ENCODE measurements around the gene MIEF2.

The MIEF2 gene

GRCh38 chr17:18246109-18246725 lies 14.2 kb upstream of the MIEF2 start:
- CTCF ChIA-PET, result no interaction called here
- Mint-ChIP-seq H3K4me1 (peaks cover 5% of the 10 kb centered on the region), H3K27me3 (no peaks in the 10 kb centered on the region), H3K36me3 (peaks cover 31% of the 10 kb centered on the region), H3K9me3 (no peaks in the 10 kb centered on the region), H3K4me3 (no peak overlapping the region), H3K27ac (no peak overlapping the region)
- no peak for DNase-seq

DNA sequence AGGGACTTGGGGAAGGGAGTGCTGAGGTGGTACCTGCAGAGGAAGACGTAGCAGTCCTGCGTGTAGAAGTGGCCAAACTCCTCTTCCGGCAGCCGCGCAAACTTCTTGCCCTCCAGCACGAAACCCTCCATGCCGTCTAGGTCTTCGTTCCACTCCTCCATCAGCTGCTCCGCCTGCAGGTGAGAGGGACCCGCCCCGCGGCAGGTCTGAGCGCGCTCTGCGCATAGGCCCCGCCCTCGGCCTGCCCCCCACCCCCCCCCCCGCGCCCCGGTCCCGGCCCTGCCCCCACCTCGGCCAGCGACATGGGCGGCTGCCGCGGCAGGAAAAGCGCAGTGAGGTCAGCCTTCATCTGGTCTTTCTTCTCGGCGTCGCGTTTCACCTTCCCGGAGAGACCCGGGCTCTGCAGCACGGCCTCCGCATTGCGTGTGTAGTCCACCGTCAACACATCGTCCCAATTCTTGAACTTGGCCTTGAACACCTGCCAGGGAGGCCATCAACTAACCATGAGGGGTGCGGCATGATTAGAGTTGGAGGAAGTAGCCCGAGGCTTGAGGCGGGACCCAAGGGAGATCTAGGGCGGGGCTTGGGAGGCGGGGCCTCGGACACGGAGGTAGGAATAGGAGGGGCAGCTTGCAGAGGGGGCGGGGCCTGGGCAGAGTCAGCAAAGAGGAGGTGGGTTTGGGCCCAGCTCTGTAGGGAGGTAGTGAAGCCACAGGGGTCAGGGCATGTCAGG lies 13.4 kb upstream of the MIEF2 start:
- no peak overlapping the region for H3K4me3 Mint-ChIP-seq
- H3K4me1 Mint-ChIP-seq, result peaks cover 5% of the 10 kb centered on the region
- DNase-seq, result peak; percentile 56
- peaks cover 36% of the 10 kb centered on the region for H3K36me3 Mint-ChIP-seq
- H3K27ac Mint-ChIP-seq, result no peak overlapping the region
- no peaks in the 10 kb centered on the region for H3K27me3 Mint-ChIP-seq
- no peaks in the 10 kb centered on the region for H3K9me3 Mint-ChIP-seq
- CTCF ChIA-PET, result interaction anchor here (1.1 to 1.6 kb wide), 2 partner anchors 9 to 14 kb away, joined by 4 to 5 read pairs; no protein-coding TSS in a partner anchor

DNA sequence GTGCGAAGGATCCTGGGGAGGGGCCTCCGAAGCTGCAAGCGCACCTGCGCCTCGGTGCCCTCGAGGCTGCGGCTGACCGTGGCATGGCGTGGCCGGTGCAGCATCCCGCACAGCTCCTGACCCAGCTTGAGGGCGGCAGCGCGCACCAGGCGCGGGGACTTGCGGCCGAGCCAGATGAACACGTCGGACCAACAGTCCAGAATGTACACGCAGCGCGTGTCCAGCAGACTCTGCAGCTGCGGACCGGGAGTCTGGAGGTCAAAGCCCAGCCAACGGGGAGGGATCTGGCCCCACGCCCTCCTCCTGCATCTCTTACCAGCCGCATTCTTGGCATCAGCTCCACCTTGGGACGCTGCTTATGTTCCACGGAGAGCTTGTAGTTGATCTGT lies 12.9 kb upstream of the MIEF2 start:
- Mint-ChIP-seq H3K9me3 (no peaks in the 10 kb centered on the region), H3K27ac (no peak overlapping the region), H3K36me3 (peaks cover 38% of the 10 kb centered on the region), H3K4me3 (no peak overlapping the region), H3K27me3 (no peaks in the 10 kb centered on the region), H3K4me1 (peaks cover 5% of the 10 kb centered on the region)
- CTCF ChIA-PET, result interaction anchor here (1.1 to 1.6 kb wide), 2 partner anchors 10 to 15 kb away, joined by 4 to 5 read pairs; no protein-coding TSS in a partner anchor
- no peak for DNase-seq

GRCh38 chr17:18248300-18248731 lies 12.1 kb upstream of the MIEF2 start:
- Mint-ChIP-seq H3K9me3 (no peaks in the 10 kb centered on the region), H3K27me3 (no peaks in the 10 kb centered on the region), H3K4me1 (peaks cover 5% of the 10 kb centered on the region), H3K36me3 (peaks cover 41% of the 10 kb centered on the region), H3K27ac (peak overlapping the region; percentile 20), H3K4me3 (no peak overlapping the region)
- CTCF ChIA-PET, result interaction anchor here (0.8 to 1.7 kb wide), 4 partner anchors 8 to 72 kb away, joined by 3 to 6 read pairs (median 4); no protein-coding TSS in a partner anchor
- DNase-seq, result peak; percentile 81

DNA sequence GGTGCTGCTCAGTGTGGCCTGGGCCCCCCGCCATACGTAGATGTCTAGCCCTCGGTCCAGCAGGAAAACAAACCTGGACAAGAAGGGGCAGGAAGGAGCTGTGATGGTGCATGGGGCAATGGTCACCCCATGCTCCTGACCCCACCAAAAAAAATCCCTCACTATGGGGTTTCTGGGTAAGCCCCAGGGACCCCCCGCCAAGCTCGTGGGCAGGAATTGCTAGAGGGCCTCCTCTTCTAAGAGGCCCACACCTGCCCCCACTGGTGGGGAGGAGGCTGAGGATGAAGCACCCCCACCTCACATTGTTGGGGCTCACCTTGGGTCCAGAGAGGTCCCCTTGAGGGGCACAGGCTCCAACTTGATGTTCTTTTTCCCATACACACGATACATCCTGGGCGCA lies 11.7 kb upstream of the MIEF2 start:
- no peak for DNase-seq
- CTCF ChIA-PET, result interaction anchor here (0.6 to 1.7 kb wide), 5 partner anchors 8 to 164 kb away, joined by 3 to 6 read pairs (median 4); no protein-coding TSS in a partner anchor
- H3K27me3 Mint-ChIP-seq, result no peaks in the 10 kb centered on the region
- peak overlapping the region; percentile 20 for H3K27ac Mint-ChIP-seq
- peaks cover 44% of the 10 kb centered on the region for H3K36me3 Mint-ChIP-seq
- no peak overlapping the region for H3K4me3 Mint-ChIP-seq
- no peaks in the 10 kb centered on the region for H3K9me3 Mint-ChIP-seq
- peaks cover 5% of the 10 kb centered on the region for H3K4me1 Mint-ChIP-seq

DNA sequence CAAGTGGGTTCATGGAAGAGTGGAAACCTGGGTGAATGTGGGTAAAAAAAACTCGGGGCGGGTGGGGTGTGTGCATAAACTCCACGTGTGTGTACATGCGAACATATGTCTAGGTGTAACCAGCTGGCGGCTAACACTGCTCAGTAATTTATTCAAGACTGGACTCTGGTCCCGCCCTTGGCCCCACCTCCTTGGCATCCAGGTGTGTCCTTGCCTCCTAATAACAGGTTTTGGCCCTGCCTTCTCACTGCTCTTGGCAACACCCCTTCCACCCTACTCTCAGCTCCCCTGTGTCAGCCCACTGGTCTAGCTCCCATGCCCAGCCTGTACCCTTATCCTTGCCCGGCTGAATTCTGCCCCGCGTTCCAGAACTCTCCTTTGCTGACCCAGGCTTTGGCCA lies 10.2 kb upstream of the MIEF2 start:
- Mint-ChIP-seq H3K27me3 (no peaks in the 10 kb centered on the region), H3K4me3 (no peak overlapping the region), H3K27ac (no peak overlapping the region), H3K9me3 (no peaks in the 10 kb centered on the region), H3K4me1 (peaks cover 5% of the 10 kb centered on the region), H3K36me3 (peaks cover 52% of the 10 kb centered on the region)
- DNase-seq, result no peak
- CTCF ChIA-PET, result no interaction called here

GRCh38 chr17:18250708-18251107 lies 9.8 kb upstream of the MIEF2 start:
- H3K27ac Mint-ChIP-seq, result no peak overlapping the region
- peaks cover 49% of the 10 kb centered on the region for H3K36me3 Mint-ChIP-seq
- no peak overlapping the region for H3K4me3 Mint-ChIP-seq
- CTCF ChIA-PET, result no interaction called here
- H3K27me3 Mint-ChIP-seq, result no peaks in the 10 kb centered on the region
- H3K9me3 Mint-ChIP-seq, result no peaks in the 10 kb centered on the region
- peaks cover 5% of the 10 kb centered on the region for H3K4me1 Mint-ChIP-seq
- DNase-seq, result no peak

GRCh38 chr17:18251204-18251603 lies 9.3 kb upstream of the MIEF2 start:
- H3K4me3 Mint-ChIP-seq, result no peak overlapping the region
- H3K9me3 Mint-ChIP-seq, result no peaks in the 10 kb centered on the region
- H3K36me3 Mint-ChIP-seq, result peaks cover 49% of the 10 kb centered on the region
- no peak for DNase-seq
- H3K27me3 Mint-ChIP-seq, result no peaks in the 10 kb centered on the region
- no peak overlapping the region for H3K27ac Mint-ChIP-seq
- H3K4me1 Mint-ChIP-seq, result peaks cover 9% of the 10 kb centered on the region
- CTCF ChIA-PET, result no interaction called here

DNA sequence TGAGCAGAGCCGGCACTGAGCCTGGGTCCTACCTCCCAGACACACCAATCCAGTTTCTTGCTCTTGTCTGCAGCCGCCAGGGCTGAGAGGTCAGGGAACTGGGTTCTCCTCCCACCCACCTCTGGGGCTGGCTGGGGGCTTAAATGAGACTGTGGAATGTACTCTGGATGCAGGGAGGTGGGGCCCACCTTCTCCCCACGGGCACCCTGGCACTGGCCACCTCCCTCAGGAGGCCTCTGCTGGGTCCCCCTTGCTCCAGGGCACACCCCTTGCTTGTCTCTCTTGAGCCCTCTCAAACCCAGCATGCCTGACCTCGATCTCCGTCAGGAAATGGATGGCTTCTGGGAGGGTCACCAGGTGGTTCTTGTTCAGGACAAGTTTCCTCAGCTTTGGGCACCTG lies 8.3 kb upstream of the MIEF2 start:
- no peak overlapping the region for H3K4me3 Mint-ChIP-seq
- no peak overlapping the region for H3K27ac Mint-ChIP-seq
- H3K9me3 Mint-ChIP-seq, result no peaks in the 10 kb centered on the region
- peaks cover 17% of the 10 kb centered on the region for H3K4me1 Mint-ChIP-seq
- peaks cover 47% of the 10 kb centered on the region for H3K36me3 Mint-ChIP-seq
- DNase-seq, result no peak
- CTCF ChIA-PET, result no interaction called here
- no peaks in the 10 kb centered on the region for H3K27me3 Mint-ChIP-seq

- H3K27me3 Mint-ChIP-seq, result no peaks in the 10 kb centered on the region
- CTCF ChIA-PET, result no interaction called here
- H3K4me1 Mint-ChIP-seq, result peaks cover 19% of the 10 kb centered on the region
- H3K4me3 Mint-ChIP-seq, result no peak overlapping the region
- no peaks in the 10 kb centered on the region for H3K9me3 Mint-ChIP-seq
- DNase-seq, result no peak
- peaks cover 44% of the 10 kb centered on the region for H3K36me3 Mint-ChIP-seq
- no peak overlapping the region for H3K27ac Mint-ChIP-seq
Observed at GRCh38 chr17:18253187-18253884, 7.1 kb upstream of the MIEF2 start.

DNA sequence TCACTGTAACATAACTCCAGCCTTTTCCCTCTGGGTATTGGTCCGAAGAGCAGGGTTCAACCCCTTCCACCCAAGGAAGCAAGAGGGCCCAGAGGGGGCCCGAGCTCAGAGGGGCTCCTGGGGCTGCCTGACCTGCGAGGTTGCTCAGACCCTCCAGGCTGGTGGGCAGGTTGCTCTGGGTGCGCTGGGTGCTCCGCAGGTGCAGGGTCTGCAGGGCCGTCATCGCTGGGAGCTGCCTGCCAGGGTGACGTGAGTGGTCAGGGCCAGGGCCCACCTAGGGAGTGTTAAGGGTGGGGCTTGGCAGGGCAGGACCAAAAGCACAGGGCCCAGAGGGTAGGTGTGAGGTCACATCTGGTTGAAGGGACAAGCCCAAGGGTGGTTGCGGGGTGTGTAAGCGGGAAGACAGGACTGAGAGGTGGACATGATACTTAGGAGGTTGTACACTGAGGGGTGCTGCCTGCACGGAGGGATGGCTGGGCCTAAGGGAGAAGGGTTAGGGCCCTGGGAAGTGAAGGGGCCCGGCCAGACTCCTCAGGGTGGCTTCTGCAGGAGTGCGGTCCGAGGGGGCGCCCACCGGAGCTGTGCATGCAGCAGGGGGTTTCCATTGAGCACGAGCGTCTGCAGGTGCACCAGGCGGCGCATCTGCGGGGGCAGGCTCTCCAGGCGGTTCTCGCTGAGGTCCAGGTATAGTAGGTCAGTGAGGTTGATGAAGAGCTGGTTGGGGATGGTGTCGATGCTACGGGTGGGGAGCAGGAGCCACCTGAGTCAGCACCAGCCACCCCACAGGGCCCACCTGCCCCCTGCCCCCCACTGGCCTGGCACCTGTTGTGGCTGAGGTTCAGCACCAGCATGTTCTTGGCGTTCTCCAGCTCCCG lies 6.3 kb upstream of the MIEF2 start:
- H3K27ac Mint-ChIP-seq, result no peak overlapping the region
- peaks cover 23% of the 10 kb centered on the region for H3K4me1 Mint-ChIP-seq
- CTCF ChIA-PET, result no interaction called here
- peaks cover 40% of the 10 kb centered on the region for H3K36me3 Mint-ChIP-seq
- no peak overlapping the region for H3K4me3 Mint-ChIP-seq
- H3K9me3 Mint-ChIP-seq, result no peaks in the 10 kb centered on the region
- H3K27me3 Mint-ChIP-seq, result no peaks in the 10 kb centered on the region
- DNase-seq, result no peak

DNA sequence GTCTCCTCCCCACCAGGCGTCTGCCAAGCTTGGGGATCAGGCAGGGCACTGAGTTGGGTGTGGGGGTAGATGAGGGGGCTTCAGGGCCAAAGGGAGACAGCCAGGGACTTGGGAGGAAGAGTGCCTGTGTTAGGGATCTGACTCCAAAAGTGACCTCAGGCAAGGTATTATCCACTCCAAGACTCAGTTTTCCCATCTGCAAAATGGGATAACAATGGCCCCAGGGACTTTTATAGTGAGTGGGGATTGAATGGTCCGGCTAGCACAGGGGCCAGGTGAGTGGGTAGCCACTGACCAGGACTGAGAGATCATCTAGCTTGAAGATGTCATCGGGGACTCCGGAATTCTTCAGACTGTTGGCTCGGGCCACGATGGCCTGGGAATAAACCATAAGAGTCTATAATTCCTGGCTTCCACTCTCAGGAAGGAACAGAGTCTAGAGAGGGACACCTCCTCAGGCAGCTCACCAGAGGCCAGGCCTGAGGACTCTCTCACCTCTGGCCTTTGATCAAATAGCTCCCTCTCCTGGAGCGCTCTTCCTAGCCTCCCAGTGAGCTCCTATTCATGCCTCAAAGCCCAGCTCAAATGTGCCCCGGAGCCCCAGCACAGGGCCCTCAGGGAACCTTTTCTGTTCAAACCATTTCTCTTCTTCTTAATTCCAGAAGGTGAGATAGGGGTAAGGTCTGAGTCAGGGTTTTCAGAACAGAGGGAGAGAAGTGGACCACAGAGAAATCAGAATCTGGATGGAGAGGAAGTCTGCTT lies 5.4 kb upstream of the MIEF2 start:
- no peak overlapping the region for H3K4me3 Mint-ChIP-seq
- H3K36me3 Mint-ChIP-seq, result peaks cover 40% of the 10 kb centered on the region
- DNase-seq, result no peak
- peaks cover 29% of the 10 kb centered on the region for H3K4me1 Mint-ChIP-seq
- no peaks in the 10 kb centered on the region for H3K9me3 Mint-ChIP-seq
- CTCF ChIA-PET, result no interaction called here
- H3K27me3 Mint-ChIP-seq, result no peaks in the 10 kb centered on the region
- H3K27ac Mint-ChIP-seq, result no peak overlapping the region

DNA sequence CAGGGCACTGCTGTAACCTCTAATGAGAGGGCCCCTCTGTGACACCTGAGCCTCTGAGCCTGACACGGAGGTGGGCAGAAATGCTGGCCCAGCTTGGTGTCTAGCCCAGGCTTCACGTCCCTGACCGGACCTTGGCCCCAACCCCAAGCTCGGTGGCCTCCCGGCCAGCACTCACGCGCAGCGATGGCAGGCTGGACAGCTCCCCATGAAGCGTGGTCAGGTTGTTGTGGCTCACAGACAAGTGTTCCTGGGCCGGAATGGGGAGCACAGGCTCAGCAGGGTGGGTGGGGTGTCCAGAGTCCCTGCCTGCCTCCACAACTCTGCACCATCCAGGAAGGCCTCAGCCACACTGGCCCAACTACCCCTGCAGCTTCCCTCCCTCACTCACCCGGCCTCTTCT lies 4.1 kb upstream of the MIEF2 start:
- DNase-seq, result no peak
- H3K27ac Mint-ChIP-seq, result peak overlapping the region; percentile 19
- peaks cover 30% of the 10 kb centered on the region for H3K36me3 Mint-ChIP-seq
- H3K4me1 Mint-ChIP-seq, result peaks cover 37% of the 10 kb centered on the region
- H3K9me3 Mint-ChIP-seq, result no peaks in the 10 kb centered on the region
- peak overlapping the region; percentile 43 for H3K4me3 Mint-ChIP-seq
- CTCF ChIA-PET, result interaction anchor here (1.5 kb wide), 1 partner anchor 8 kb away, joined by 3 read pairs; no protein-coding TSS in a partner anchor
- no peaks in the 10 kb centered on the region for H3K27me3 Mint-ChIP-seq

Data from activated naive CD4-positive, alpha-beta T cell treated with anti-CD3 and anti-CD28 coated beads, Interleukin-2, amount 10 ng/mL, durations not matched to agents 7 days and 5 days (primary cell).